IMR-90 (cell line): ENCODE measurements around the gene KLK11. TPM values are rescaled to one million over a fixed set of nuclear protein-coding genes. Genes with fewer than 3 reads are reported as not detected.

Source experiments
- ATAC-seq: fragments of 200-7000 bp; cut with Tn5 transposase; 2 replicates; pipeline ENCODE4 v1.9.1; 2020; ENCODE audit warnings: low read depth, mild to moderate bottlenecking, moderate library complexity
- BruUV-seq: library from RNA; stranded (reverse); fragments of 400-500 nt; replicated peaks from 2 replicates; lab custom pipeline; 2021; lab: Mats Ljungman, UMichigan
- CTCF ChIA-PET: fragments of 300-600 bp; formaldehyde crosslinking; extraction: SDS; loops from one replicate; lab custom pipeline; 2021; ENCODE audit warnings: antibody characterized with exemption; lab: Yijun Ruan, JAX
- POLR2A ChIA-PET: fragments of 300-600 bp; sonication (Branson Sonifier 250); formaldehyde crosslinking; loops from one replicate; lab custom pipeline; 2022; ENCODE audit warnings: antibody characterized with exemption; ENCODE audit not compliant: unreplicated experiment; lab: Charles Lee
- DNase-seq: peaks from one replicate; pipeline ENCODE4 v3.0.0; 2013
- H2AFZ ChIP-seq: replicated peaks from 2 replicates; pipeline ENCODE3; 2013; ENCODE audit warnings: low read length, mild to moderate bottlenecking; ENCODE audit not compliant: poor library complexity
- H2AK5ac ChIP-seq: 2 replicates; pipeline ENCODE4 v1.6.1; 2013; ENCODE audit warnings: low read depth, low read length, inconsistent platforms
- H2AK9ac ChIP-seq: replicated peaks from 2 replicates; pipeline ENCODE3; 2013; ENCODE audit warnings: mild to moderate bottlenecking, low read depth, low read length, moderate library complexity; ENCODE audit not compliant: poor library complexity
- H2BK120ac ChIP-seq: 2 replicates; pipeline ENCODE4 v1.6.1; 2013; ENCODE audit warnings: low read depth, low read length, inconsistent platforms
- H2BK15ac ChIP-seq: 3 replicates; pipeline ENCODE4 v1.6.1; 2013; ENCODE audit warnings: low read depth, low read length, inconsistent platforms
- H2BK20ac ChIP-seq: 2 replicates; pipeline ENCODE4 v1.6.1; 2013; ENCODE audit warnings: low read depth, mild to moderate bottlenecking, inconsistent platforms, low read length, moderate library complexity
- H2BK5ac ChIP-seq: 2 replicates; pipeline ENCODE4 v1.6.1; 2013; ENCODE audit warnings: mild to moderate bottlenecking, low read depth, low read length, inconsistent platforms; ENCODE audit not compliant: poor library complexity, severe bottlenecking
- H3K14ac ChIP-seq: replicated peaks from 2 replicates; pipeline ENCODE4 v1.6.1; 2013; ENCODE audit warnings: low read depth, low read length, inconsistent platforms
- H3K18ac ChIP-seq: 2 replicates; pipeline ENCODE4 v1.6.1; 2013; ENCODE audit warnings: low read depth, low read length, control low read depth
- H3K23ac ChIP-seq: 2 replicates; pipeline ENCODE4 v1.6.1; 2013; ENCODE audit warnings: low read depth, low read length, inconsistent platforms
- H3K27ac ChIP-seq: 2 replicates; pipeline ENCODE4 v1.5.1; 2013; ENCODE audit warnings: mild to moderate bottlenecking, control low read depth, low read length; ENCODE audit not compliant: insufficient read depth
- H3K27me3 ChIP-seq: 2 replicates; pipeline ENCODE4 v1.6.1; 2013; ENCODE audit warnings: low read length; ENCODE audit not compliant: control insufficient read depth, insufficient read depth
- H3K36me3 ChIP-seq: 2 replicates; pipeline ENCODE4 v1.6.1; 2013; ENCODE audit warnings: low read length, mixed read lengths; ENCODE audit not compliant: control insufficient read depth, insufficient read depth
- H3K4ac ChIP-seq: 2 replicates; pipeline ENCODE4 v1.6.1; 2013; ENCODE audit warnings: low read depth, low read length, inconsistent platforms
- H3K4me1 ChIP-seq: 2 replicates; pipeline ENCODE4 v1.6.1; 2013; ENCODE audit warnings: low read length, mixed read lengths; ENCODE audit not compliant: control insufficient read depth, insufficient read depth
- H3K4me2 ChIP-seq: 2 replicates; pipeline ENCODE4 v1.6.1; 2013; ENCODE audit warnings: low read depth, mild to moderate bottlenecking, control low read depth, low read length, moderate library complexity
- H3K4me3 ChIP-seq: 2 replicates; pipeline ENCODE4 v1.5.1; 2013; ENCODE audit warnings: low read depth, mild to moderate bottlenecking, control low read depth, low read length, moderate library complexity; ENCODE audit not compliant: insufficient read depth
- H3K56ac ChIP-seq: 2 replicates; pipeline ENCODE4 v1.6.1; 2013; ENCODE audit warnings: low read length, inconsistent platforms; ENCODE audit not compliant: insufficient read depth; ENCODE audit errors: extremely low read depth
- H3K79me1 ChIP-seq, 2 experiments: 2 replicates each; pipeline ENCODE4 v1.6.1; 2013; ENCODE audit warnings: low read length in 2 of 2, inconsistent platforms in 1 of 2, low read depth in 1 of 2
- H3K9ac ChIP-seq: 2 replicates; pipeline ENCODE4 v1.6.1; 2013; ENCODE audit warnings: low read depth, low read length, control low read depth
- H3K9me1 ChIP-seq: 2 replicates; pipeline ENCODE4 v1.6.1; 2013; ENCODE audit warnings: low read length, inconsistent platforms; ENCODE audit not compliant: insufficient read depth
- H3K9me3 ChIP-seq: 2 replicates; pipeline ENCODE4 v1.6.1; 2013; ENCODE audit warnings: low read length; ENCODE audit not compliant: control insufficient read depth, insufficient read depth
- H4K20me1 ChIP-seq: 2 replicates; pipeline ENCODE4 v1.6.1; 2013; ENCODE audit warnings: low read length, inconsistent platforms; ENCODE audit not compliant: insufficient read depth
- H4K5ac ChIP-seq: 2 replicates; pipeline ENCODE4 v1.6.1; 2013; ENCODE audit warnings: mild to moderate bottlenecking, low read depth, low read length, control low read depth
- H4K8ac ChIP-seq, 2 experiments: 2 replicates each; pipeline ENCODE4 v1.6.1; 2013; ENCODE audit warnings: low read depth in 2 of 2, low read length in 2 of 2, control low read depth in 1 of 2, inconsistent platforms in 1 of 2
- H4K91ac ChIP-seq: 2 replicates; pipeline ENCODE4 v1.6.1; 2013; ENCODE audit warnings: low read depth, low read length, inconsistent platforms; ENCODE audit not compliant: insufficient read depth
- FOS ChIP-seq: fragments of 150-350 bp; IDR thresholded peaks from 2 replicates; pipeline ENCODE4 v1.6.1; 2016; ENCODE audit warnings: low read depth, low read length
- NFE2L2 ChIP-seq: fragments of 150-350 bp; IDR thresholded peaks from 2 replicates; pipeline ENCODE4 v1.6.1; 2016; ENCODE audit warnings: low read depth, mild to moderate bottlenecking, low read length
- WGBS, 2 experiments: methylation state at CpG; one replicate each; pipeline versions ENCODE4 v1.1.5 to v1.1.7; 2013; ENCODE audit warnings: missing lambda C conversion rate in 2 of 2; ENCODE audit not compliant: insufficient read length in 1 of 2; ENCODE audit errors: extremely low coverage in 2 of 2; 5-methylcytosine and 5-hydroxymethylcytosine counted together
- dilution Hi-C: fragments of 300-500 bp; cut with HindIII; formaldehyde crosslinking; loops from one replicate; pipeline ENCODE4 v1.14.3; 2018; ENCODE audit warnings: low sequenced_read_pairs; ENCODE audit not compliant: unreplicated experiment
- in situ Hi-C: fragments of 300-500 bp; cut with MboI; formaldehyde crosslinking; loops from 3 replicates; pipeline ENCODE4 v1.14.3; 2019; ENCODE audit warnings: low sequenced_read_pairs, inconsistent platforms, mixed read lengths
- intact Hi-C: fragments of 100-400 bp; cut with micrococcal nuclease; formaldehyde crosslinking; loops from 2 replicates; pipeline ENCODE4 v1.10.0; 2022
- polyA plus RNA-seq, 3 experiments: library from polyadenylated mRNA; depleted of rRNA; stranded (reverse); fragments of >200 nt; gene quantifications; 2 replicates each; pipeline ENCODE4 v1.2.3, GENCODE V29; 2012; ENCODE audit warnings: low replicate concordance in 1 of 3
- total RNA-seq: library from RNA; depleted of rRNA; stranded (reverse); fragments of >200 nt; gene quantifications from 2 replicates; pipeline ENCODE4 v1.2.3, GENCODE V29; 2012
- TF ChIP-seq, protein P1 (sequence below): conservative IDR thresholded peaks from 2 replicates; pipeline ENCODE4 v1.5.1; 2012; ENCODE audit warnings: mild to moderate bottlenecking, low read depth, low read length, improper control_type of control experiment

The KLK11 gene
- total and polyA plus RNA-seq, 2 of the 4 experiments (the other 2 are of a cell fraction): not detected

DNA sequence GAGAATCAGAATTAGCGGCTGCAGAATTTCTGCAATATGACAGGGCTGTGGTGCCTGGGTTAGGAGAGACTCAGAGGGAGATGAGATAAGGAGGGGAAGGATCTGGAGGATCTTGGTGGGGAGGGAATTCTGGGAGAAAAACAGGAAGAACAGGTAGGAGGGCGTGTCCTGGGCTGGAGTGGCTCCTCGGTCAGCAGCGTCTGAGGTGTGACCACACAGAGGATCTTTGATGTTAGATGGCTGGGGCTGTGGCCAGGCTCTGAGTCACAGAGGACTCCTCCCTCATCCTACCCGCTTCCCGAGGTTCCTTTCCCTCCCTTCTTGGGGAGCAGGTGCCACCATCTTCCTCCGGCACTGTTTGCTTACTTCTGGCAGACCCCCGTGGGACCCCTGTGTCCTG is 50.6 kb downstream of the KLK11 start:
- no peak overlapping the region for H2BK15ac ChIP-seq
- no peak overlapping the region for H3K4me2 ChIP-seq
- no peak overlapping the region for H3K4ac ChIP-seq
- no peak overlapping the region for H4K8ac ChIP-seq
- H2AK5ac ChIP-seq: no peak overlapping the region
- H3K56ac ChIP-seq: no peak overlapping the region
- intact Hi-C loops: no loop called here
- no peak overlapping the region for H3K18ac ChIP-seq
- no peak overlapping the region for H2BK120ac ChIP-seq
- no peak overlapping the region for H3K4me3 ChIP-seq
- H3K4me1 ChIP-seq: no peaks in the 10 kb centered on the region
- H3K9me3 ChIP-seq: no peaks in the 10 kb centered on the region
- POLR2A ChIA-PET: no interaction called here
- H3K79me1 ChIP-seq: no peaks in the 10 kb centered on the region
- TF ChIP-seq FOS: no peak
- TF ChIP-seq NFE2L2: no peak
- TF ChIP-seq, protein P1, sequence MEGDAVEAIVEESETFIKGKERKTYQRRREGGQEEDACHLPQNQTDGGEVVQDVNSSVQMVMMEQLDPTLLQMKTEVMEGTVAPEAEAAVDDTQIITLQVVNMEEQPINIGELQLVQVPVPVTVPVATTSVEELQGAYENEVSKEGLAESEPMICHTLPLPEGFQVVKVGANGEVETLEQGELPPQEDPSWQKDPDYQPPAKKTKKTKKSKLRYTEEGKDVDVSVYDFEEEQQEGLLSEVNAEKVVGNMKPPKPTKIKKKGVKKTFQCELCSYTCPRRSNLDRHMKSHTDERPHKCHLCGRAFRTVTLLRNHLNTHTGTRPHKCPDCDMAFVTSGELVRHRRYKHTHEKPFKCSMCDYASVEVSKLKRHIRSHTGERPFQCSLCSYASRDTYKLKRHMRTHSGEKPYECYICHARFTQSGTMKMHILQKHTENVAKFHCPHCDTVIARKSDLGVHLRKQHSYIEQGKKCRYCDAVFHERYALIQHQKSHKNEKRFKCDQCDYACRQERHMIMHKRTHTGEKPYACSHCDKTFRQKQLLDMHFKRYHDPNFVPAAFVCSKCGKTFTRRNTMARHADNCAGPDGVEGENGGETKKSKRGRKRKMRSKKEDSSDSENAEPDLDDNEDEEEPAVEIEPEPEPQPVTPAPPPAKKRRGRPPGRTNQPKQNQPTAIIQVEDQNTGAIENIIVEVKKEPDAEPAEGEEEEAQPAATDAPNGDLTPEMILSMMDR: no peak
- no peak overlapping the region for H2AK9ac ChIP-seq
- H2AFZ ChIP-seq: no peak overlapping the region
- BruUV-seq: no TSS peak
- dilution Hi-C loops: no loop called here
- H4K91ac ChIP-seq: no peak overlapping the region
- H3K9ac ChIP-seq: no peak overlapping the region
- no peaks in the 10 kb centered on the region for H3K9me1 ChIP-seq
- H3K36me3 ChIP-seq: no peaks in the 10 kb centered on the region
- H3K23ac ChIP-seq: no peak overlapping the region
- H2BK20ac ChIP-seq: no peak overlapping the region
- no peak overlapping the region for H3K27ac ChIP-seq
- in situ Hi-C loops: no loop called here
- H4K5ac ChIP-seq: no peak overlapping the region
- H3K14ac ChIP-seq: no peak overlapping the region
- DNase-seq: no peak
- ATAC-seq: no peak
- 18% methylated on average over 4 of the region's 8 CpGs; no CpG with 5 or more reads in 1 of the 2 experiments for WGBS, 2 experiments
- no peaks in the 10 kb centered on the region for H4K20me1 ChIP-seq
- H2BK5ac ChIP-seq: no peak overlapping the region
- CTCF ChIA-PET: no interaction called here
- H3K27me3 ChIP-seq: no peaks in the 10 kb centered on the region
